Measurements from ENCODE around the gene DLGAP1. TPM values are rescaled to one million over a fixed set of nuclear protein-coding genes. Genes with fewer than 3 reads are reported as not detected.
A peak's percentile ranks its signal among the peaks of the same experiment; 100 is the strongest.

The DLGAP1 gene
- total RNA-seq, 3 donors from 2014 or later (not counting 1 experiment from before 2014, with no cell fraction given): not detected

DNA sequence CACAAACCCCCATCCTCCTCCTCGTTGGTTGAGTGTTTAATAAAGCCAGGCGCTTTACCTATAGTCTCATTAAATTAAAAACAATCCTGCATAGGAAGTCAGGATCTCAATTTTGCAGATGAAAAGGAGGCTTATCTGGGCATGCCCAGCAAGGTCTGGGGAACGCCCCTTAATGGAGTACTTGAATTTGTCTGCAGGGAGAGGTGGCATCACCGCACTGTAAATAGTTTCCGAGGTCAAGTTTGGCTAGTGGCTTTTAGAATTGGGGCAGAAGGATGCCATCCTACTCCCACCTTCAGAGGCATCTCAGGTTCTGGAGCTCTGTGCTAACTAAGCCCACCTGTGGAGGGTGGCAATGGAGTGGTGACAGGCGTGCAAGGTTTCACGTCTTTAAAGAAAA is 855.9 kb downstream of the DLGAP1 start:
- DNase-seq: no peak
- Mint-ChIP-seq H3K4me1 (peaks cover 36 to 37% of the 10 kb centered on the region in 2 donors), H3K4me3 (no peak overlapping the region), H3K27ac (no peak overlapping the region), H3K36me3 (no peaks in the 10 kb centered on the region), H3K9me3 (no peaks in the 10 kb centered on the region), H3K27me3 (ENCODE audit: low read depth in 2 of 2) (no peaks in the 10 kb centered on the region)
- peaks cover 8% of the 10 kb centered on the region for H3K36me3 ChIP-seq (ENCODE audit: control insufficient read depth, insufficient read depth, low read length)
- TF ChIP-seq, protein P1, sequence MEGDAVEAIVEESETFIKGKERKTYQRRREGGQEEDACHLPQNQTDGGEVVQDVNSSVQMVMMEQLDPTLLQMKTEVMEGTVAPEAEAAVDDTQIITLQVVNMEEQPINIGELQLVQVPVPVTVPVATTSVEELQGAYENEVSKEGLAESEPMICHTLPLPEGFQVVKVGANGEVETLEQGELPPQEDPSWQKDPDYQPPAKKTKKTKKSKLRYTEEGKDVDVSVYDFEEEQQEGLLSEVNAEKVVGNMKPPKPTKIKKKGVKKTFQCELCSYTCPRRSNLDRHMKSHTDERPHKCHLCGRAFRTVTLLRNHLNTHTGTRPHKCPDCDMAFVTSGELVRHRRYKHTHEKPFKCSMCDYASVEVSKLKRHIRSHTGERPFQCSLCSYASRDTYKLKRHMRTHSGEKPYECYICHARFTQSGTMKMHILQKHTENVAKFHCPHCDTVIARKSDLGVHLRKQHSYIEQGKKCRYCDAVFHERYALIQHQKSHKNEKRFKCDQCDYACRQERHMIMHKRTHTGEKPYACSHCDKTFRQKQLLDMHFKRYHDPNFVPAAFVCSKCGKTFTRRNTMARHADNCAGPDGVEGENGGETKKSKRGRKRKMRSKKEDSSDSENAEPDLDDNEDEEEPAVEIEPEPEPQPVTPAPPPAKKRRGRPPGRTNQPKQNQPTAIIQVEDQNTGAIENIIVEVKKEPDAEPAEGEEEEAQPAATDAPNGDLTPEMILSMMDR (IDR thresholded peaks at IDR 0.05): no peak
- no peak for ATAC-seq
- no peaks in the 10 kb centered on the region for H3K27me3 ChIP-seq (ENCODE audit: control insufficient read depth, insufficient read depth, low read length)
- intact Hi-C loops (cut with micrococcal nuclease): no loop called here
- H3K4me1 ChIP-seq (ENCODE audit: control insufficient read depth, insufficient read depth, low read length): peaks cover 57% of the 10 kb centered on the region
- no peak overlapping the region for H3K4me3 ChIP-seq (ENCODE audit: low read length)
- H3K27ac ChIP-seq (ENCODE audit: low read length): no peak overlapping the region
- H3K9me3 ChIP-seq (ENCODE audit: control insufficient read depth, insufficient read depth, low read length): no peaks in the 10 kb centered on the region
- WGBS (ENCODE audit: insufficient coverage): 85% methylated on average over 7 of the region's 7 CpGs

GRCh38 chr18:3598581-3598980 is 856.5 kb downstream of the DLGAP1 start:
- no peak for ATAC-seq
- TF ChIP-seq, protein P1 (IDR thresholded peaks at IDR 0.05): no peak
- Histone ChIP-seq H3K27me3 (ENCODE audit: control insufficient read depth, insufficient read depth, low read length) (no peaks in the 10 kb centered on the region), H3K27ac (ENCODE audit: low read length) (no peak overlapping the region), H3K4me1 (ENCODE audit: control insufficient read depth, insufficient read depth, low read length) (peaks cover 53% of the 10 kb centered on the region), H3K36me3 (ENCODE audit: control insufficient read depth, insufficient read depth, low read length) (peaks cover 8% of the 10 kb centered on the region), H3K4me3 (ENCODE audit: low read length) (no peak overlapping the region), H3K9me3 (ENCODE audit: control insufficient read depth, insufficient read depth, low read length) (no peaks in the 10 kb centered on the region)
- H3K9me3 Mint-ChIP-seq: no peaks in the 10 kb centered on the region
- H3K27ac Mint-ChIP-seq: peak overlapping the region in 1 of 2 donors; percentile 9
- H3K27me3 Mint-ChIP-seq (ENCODE audit: low read depth in 2 of 2): no peaks in the 10 kb centered on the region
- H3K36me3 Mint-ChIP-seq: no peaks in the 10 kb centered on the region
- DNase-seq: no peak
- H3K4me1 Mint-ChIP-seq: peaks cover 39% of the 10 kb centered on the region in 2 donors
- no peak overlapping the region for H3K4me3 Mint-ChIP-seq
- intact Hi-C loops (cut with micrococcal nuclease): no loop called here
- 97% methylated on average over 10 of the region's 10 CpGs for WGBS (ENCODE audit: insufficient coverage)

DNA sequence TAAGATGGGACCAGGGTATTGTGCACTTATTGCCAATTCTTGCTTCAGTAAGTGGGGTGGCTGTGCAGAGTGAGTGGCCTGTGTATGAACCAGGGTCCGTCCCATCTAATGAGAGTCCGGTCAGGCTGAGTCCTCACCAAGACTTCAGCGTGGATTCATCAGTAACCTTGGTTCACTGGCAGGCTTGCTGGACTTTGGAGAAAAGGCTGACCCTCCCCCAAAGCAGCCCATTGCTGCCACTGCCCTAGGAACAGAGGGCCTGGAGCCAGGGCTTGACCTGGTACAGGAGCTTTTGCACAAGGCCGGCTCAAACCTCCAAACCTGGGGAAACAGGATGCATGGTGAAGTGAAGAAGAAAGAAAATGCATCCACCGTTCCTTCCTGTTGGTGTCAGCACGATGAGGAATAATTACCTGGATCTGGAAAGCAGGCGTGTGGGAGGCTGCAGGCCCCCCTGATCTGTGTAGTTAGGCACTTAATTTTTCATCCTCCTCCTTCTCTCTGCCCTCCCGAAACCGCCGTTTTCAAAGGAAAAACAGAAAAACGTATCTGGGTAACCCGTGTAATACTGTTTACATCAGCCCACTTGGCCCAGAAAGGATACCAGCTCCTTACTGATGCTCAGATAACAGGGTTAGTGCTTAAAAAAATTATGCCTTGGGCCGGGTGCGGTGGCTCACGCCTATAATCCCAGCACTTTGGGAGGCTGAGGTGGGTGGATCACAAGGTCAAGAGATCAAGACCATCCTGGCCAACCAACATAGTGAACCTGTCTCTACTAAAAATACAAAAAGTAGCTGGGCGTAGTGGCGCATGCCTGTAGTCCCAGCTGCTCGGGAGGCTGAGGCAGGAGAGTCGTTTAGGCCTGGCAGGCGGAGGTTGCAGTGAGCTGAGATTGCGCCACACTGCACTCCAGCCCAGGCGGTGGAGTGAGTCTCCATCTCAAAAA is 857.4 kb downstream of the DLGAP1 start:
- H3K27ac Mint-ChIP-seq: peak overlapping the region; percentile 99
- no peak for DNase-seq
- no peaks in the 10 kb centered on the region for H3K36me3 Mint-ChIP-seq
- no peaks in the 10 kb centered on the region for H3K9me3 Mint-ChIP-seq
- Histone ChIP-seq H3K27ac (ENCODE audit: low read length) (peak overlapping the region; percentile 97), H3K4me1 (ENCODE audit: control insufficient read depth, insufficient read depth, low read length) (peaks cover 52% of the 10 kb centered on the region), H3K36me3 (ENCODE audit: control insufficient read depth, insufficient read depth, low read length) (peaks cover 8% of the 10 kb centered on the region), H3K4me3 (ENCODE audit: low read length) (no peak overlapping the region), H3K9me3 (ENCODE audit: control insufficient read depth, insufficient read depth, low read length) (no peaks in the 10 kb centered on the region), H3K27me3 (ENCODE audit: control insufficient read depth, insufficient read depth, low read length) (no peaks in the 10 kb centered on the region)
- intact Hi-C loops (cut with micrococcal nuclease): no loop called here
- H3K4me1 Mint-ChIP-seq: peaks cover 47% of the 10 kb centered on the region in 2 donors
- no peaks in the 10 kb centered on the region for H3K27me3 Mint-ChIP-seq (ENCODE audit: low read depth in 2 of 2)
- no peak for ATAC-seq
- TF ChIP-seq, protein P1 (IDR thresholded peaks at IDR 0.05): no peak
- peak overlapping the region; percentile 93 for H3K4me3 Mint-ChIP-seq
- WGBS (ENCODE audit: insufficient coverage): 91% methylated on average over 22 of the region's 22 CpGs
